ENCODE results near the gene GKN2. TPM values are rescaled to one million over a fixed set of nuclear protein-coding genes. Genes with fewer than 3 reads are reported as not detected.

The GKN2 gene
- total and polyA plus RNA-seq, 4 donors = 9.1 TPM; not detected in 3

DNA sequence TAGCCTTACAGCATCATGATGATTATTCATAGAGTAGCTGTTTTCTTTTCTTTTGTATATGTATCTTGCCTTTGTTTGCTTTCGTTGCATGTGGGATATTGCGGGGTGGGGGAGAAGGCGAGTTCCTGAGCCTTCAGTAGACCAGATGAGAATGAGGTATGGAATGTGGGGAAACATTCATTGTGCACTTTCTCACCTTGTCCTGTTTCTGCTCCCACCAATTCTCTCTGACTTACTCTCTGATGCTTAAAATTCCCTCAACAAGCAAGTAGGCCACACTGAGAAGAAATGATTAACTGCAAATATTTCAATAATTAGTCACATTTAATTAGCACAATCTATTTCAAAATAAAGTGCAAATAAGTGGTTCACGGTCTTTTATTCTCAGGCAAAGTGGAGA lies 31.0 kb downstream of the GKN2 start:
- WGBS = 93% methylated on average over 4 of the region's 4 CpGs
- Histone ChIP-seq H3K4me1 (ENCODE audit: control insufficient read depth in 4 of 4, insufficient read depth in 4 of 4, low read length in 3 of 4) (peaks cover 3 to 18% (median 7%) of the 10 kb centered on the region in 4 donors), H3K9me3 (ENCODE audit: control insufficient read depth in 4 of 4, low read length in 3 of 4) (no peaks in the 10 kb centered on the region), H3K36me3 (ENCODE audit: control insufficient read depth in 4 of 4, insufficient read depth in 3 of 4, low read depth in 1 of 4, low read length in 3 of 4) (no peaks in the 10 kb centered on the region), H3K9ac (ENCODE audit: low read depth in 1 of 2, low read length in 2 of 2) (no peak overlapping the region), H3K27ac (ENCODE audit: low read depth in 1 of 2, low read length in 2 of 2) (no peak overlapping the region), H3K27me3 (ENCODE audit: control insufficient read depth in 4 of 4, insufficient read depth in 4 of 4, low read length in 3 of 4) (no peaks in the 10 kb centered on the region), H3K4me3 (ENCODE audit: low read depth in 1 of 3, low read length in 3 of 3) (no peak overlapping the region)
- TF ChIP-seq FOXA1 (IDR thresholded peaks at IDR 0.05) (no peak), FOXA2 (IDR thresholded peaks at IDR 0.05) (no peak), RXRA (IDR thresholded peaks at IDR 0.05) (no peak), EGR1 (IDR thresholded peaks at IDR 0.05; ENCODE audit: low read depth in 2 of 2) (no peak), YY1 (IDR thresholded peaks at IDR 0.05) (no peak), TAF1 (conservative IDR thresholded peaks at IDR 0.05) (no peak), SP1 (IDR thresholded peaks at IDR 0.05) (no peak), JUND (IDR thresholded peaks at IDR 0.05) (no peak)
- TF ChIP-seq, protein P1, sequence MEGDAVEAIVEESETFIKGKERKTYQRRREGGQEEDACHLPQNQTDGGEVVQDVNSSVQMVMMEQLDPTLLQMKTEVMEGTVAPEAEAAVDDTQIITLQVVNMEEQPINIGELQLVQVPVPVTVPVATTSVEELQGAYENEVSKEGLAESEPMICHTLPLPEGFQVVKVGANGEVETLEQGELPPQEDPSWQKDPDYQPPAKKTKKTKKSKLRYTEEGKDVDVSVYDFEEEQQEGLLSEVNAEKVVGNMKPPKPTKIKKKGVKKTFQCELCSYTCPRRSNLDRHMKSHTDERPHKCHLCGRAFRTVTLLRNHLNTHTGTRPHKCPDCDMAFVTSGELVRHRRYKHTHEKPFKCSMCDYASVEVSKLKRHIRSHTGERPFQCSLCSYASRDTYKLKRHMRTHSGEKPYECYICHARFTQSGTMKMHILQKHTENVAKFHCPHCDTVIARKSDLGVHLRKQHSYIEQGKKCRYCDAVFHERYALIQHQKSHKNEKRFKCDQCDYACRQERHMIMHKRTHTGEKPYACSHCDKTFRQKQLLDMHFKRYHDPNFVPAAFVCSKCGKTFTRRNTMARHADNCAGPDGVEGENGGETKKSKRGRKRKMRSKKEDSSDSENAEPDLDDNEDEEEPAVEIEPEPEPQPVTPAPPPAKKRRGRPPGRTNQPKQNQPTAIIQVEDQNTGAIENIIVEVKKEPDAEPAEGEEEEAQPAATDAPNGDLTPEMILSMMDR (IDR thresholded peaks at IDR 0.05; ENCODE audit: low read depth, low read length, missing input control) = no peak
- TF ChIP-seq, protein P2, sequence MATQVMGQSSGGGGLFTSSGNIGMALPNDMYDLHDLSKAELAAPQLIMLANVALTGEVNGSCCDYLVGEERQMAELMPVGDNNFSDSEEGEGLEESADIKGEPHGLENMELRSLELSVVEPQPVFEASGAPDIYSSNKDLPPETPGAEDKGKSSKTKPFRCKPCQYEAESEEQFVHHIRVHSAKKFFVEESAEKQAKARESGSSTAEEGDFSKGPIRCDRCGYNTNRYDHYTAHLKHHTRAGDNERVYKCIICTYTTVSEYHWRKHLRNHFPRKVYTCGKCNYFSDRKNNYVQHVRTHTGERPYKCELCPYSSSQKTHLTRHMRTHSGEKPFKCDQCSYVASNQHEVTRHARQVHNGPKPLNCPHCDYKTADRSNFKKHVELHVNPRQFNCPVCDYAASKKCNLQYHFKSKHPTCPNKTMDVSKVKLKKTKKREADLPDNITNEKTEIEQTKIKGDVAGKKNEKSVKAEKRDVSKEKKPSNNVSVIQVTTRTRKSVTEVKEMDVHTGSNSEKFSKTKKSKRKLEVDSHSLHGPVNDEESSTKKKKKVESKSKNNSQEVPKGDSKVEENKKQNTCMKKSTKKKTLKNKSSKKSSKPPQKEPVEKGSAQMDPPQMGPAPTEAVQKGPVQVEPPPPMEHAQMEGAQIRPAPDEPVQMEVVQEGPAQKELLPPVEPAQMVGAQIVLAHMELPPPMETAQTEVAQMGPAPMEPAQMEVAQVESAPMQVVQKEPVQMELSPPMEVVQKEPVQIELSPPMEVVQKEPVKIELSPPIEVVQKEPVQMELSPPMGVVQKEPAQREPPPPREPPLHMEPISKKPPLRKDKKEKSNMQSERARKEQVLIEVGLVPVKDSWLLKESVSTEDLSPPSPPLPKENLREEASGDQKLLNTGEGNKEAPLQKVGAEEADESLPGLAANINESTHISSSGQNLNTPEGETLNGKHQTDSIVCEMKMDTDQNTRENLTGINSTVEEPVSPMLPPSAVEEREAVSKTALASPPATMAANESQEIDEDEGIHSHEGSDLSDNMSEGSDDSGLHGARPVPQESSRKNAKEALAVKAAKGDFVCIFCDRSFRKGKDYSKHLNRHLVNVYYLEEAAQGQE (IDR thresholded peaks at IDR 0.05) = no peak
- no peak for DNase-seq (ENCODE audit: low spot score)

DNA sequence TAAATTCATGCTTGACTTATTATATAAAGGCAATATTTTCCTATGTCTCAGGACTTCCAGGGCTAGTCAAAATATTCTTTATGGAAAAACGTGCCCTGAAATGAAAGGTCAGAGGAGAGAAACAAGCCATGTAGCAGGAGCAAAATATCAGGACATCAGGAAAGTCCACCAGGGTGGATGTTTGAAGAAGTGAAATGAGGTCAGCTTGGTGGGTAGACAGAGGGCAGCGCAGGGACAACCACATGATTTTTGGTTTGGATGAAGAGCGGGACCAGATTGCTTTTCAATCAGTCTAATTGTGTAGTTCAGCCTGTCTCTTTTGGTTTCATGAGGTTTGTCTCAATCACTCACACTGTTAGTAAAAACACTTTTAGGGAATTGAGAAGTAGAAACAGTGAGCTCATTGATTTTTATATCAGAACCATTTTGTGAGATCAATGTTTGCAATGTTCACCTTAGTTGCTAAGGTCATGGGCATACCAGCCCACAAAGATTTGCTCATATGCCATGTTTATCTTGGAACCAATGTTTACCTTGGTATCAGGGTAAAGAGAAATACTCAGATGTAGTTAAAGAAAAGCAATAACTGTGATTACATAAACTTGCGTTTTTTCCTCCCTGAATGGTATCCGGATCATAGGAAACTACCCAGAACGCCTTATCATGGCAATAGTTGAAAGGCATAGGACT lies 32.1 kb downstream of the GKN2 start:
- TF ChIP-seq HNF4G (IDR thresholded peaks at IDR 0.05) (no peak), RXRA (IDR thresholded peaks at IDR 0.05) (peak; percentile 62 to 88), HNF4A (conservative IDR thresholded peaks at IDR 0.05) (peak; percentile 14 to 45), FOXA2 (IDR thresholded peaks at IDR 0.05) (peak; percentile 91), YY1 (IDR thresholded peaks at IDR 0.05) (peak; percentile 70), FOXA1 (IDR thresholded peaks at IDR 0.05) (peak; percentile 69), SP1 (IDR thresholded peaks at IDR 0.05) (peak; percentile 75), EGR1 (IDR thresholded peaks at IDR 0.05; ENCODE audit: low read depth in 2 of 2) (no peak), NR2F2 (IDR thresholded peaks at IDR 0.05) (peak; percentile 45)
- TF ChIP-seq, protein P3, sequence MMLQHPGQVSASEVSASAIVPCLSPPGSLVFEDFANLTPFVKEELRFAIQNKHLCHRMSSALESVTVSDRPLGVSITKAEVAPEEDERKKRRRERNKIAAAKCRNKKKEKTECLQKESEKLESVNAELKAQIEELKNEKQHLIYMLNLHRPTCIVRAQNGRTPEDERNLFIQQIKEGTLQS (IDR thresholded peaks at IDR 0.05) = peak; percentile 14
- TF ChIP-seq, protein P4, sequence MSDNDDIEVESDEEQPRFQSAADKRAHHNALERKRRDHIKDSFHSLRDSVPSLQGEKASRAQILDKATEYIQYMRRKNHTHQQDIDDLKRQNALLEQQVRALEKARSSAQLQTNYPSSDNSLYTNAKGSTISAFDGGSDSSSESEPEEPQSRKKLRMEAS (IDR thresholded peaks at IDR 0.05) = no peak
- no peak for DNase-seq (ENCODE audit: low spot score)
- H3K9ac ChIP-seq (ENCODE audit: low read depth in 1 of 2, low read length in 2 of 2) = no peak overlapping the region
- 65% methylated on average over 6 of the region's 6 CpGs for WGBS
- H3K36me3 ChIP-seq (ENCODE audit: control insufficient read depth in 4 of 4, insufficient read depth in 3 of 4, low read depth in 1 of 4, low read length in 3 of 4) = no peaks in the 10 kb centered on the region
- peaks cover 8 to 21% (median 8%) of the 10 kb centered on the region in 4 donors for H3K4me1 ChIP-seq (ENCODE audit: control insufficient read depth in 4 of 4, insufficient read depth in 4 of 4, low read length in 3 of 4)
- no peaks in the 10 kb centered on the region for H3K9me3 ChIP-seq (ENCODE audit: control insufficient read depth in 4 of 4, low read length in 3 of 4)
- H3K27ac ChIP-seq (ENCODE audit: low read depth in 1 of 2, low read length in 2 of 2) = peak overlapping the region in 1 of 2 donors; percentile 15
- no peak overlapping the region for H3K4me3 ChIP-seq (ENCODE audit: low read depth in 1 of 3, low read length in 3 of 3)
- H3K27me3 ChIP-seq (ENCODE audit: control insufficient read depth in 4 of 4, insufficient read depth in 4 of 4, low read length in 3 of 4) = no peaks in the 10 kb centered on the region
